H9 (cell line): ENCODE results near the gene GCM1. TPM values are rescaled to one million over a fixed set of nuclear protein-coding genes. Genes with fewer than 3 reads are reported as not detected.

Source experiments
- DNase-seq: peaks from one replicate; pipeline ENCODE4 v3.0.0-alpha.2; 2017
- H2AFZ ChIP-seq: one replicate; pipeline ENCODE4 v1.6.1; 2013; ENCODE audit warnings: mild to moderate bottlenecking, low read length, control low read depth, moderate library complexity
- H2AK5ac ChIP-seq: 2 replicates; pipeline ENCODE4 v1.6.1; 2013; ENCODE audit warnings: low read length, control low read depth, mixed read lengths; ENCODE audit not compliant: insufficient read length
- H2BK120ac ChIP-seq: one replicate; pipeline ENCODE4 v1.6.1; 2013; ENCODE audit warnings: low read depth, mild to moderate bottlenecking, low read length, control low read depth, inconsistent platforms; ENCODE audit not compliant: poor library complexity, severe bottlenecking
- H2BK12ac ChIP-seq: 2 replicates; pipeline ENCODE4 v1.6.1; 2013; ENCODE audit warnings: low read length, control low read depth, mixed read lengths, low read depth; ENCODE audit not compliant: insufficient read length
- H2BK15ac ChIP-seq: 2 replicates; pipeline ENCODE4 v1.6.1; 2013; ENCODE audit warnings: low read depth, low read length, control low read depth
- H2BK20ac ChIP-seq: one replicate; pipeline ENCODE4 v1.6.1; 2013; ENCODE audit warnings: low read depth, mild to moderate bottlenecking, low read length, control low read depth, inconsistent platforms; ENCODE audit not compliant: poor library complexity, severe bottlenecking
- H2BK5ac ChIP-seq: 2 replicates; pipeline ENCODE4 v1.6.1; 2013; ENCODE audit warnings: low read length, control low read depth, mixed read lengths; ENCODE audit not compliant: insufficient read length
- H3K14ac ChIP-seq: 2 replicates; pipeline ENCODE4 v1.6.1; 2013; ENCODE audit warnings: low read length, control low read depth; ENCODE audit not compliant: insufficient read depth
- H3K18ac ChIP-seq: 2 replicates; pipeline ENCODE4 v1.6.1; 2013; ENCODE audit warnings: low read depth, mild to moderate bottlenecking, mixed read lengths, low read length, control low read depth; ENCODE audit not compliant: insufficient read length
- H3K23ac ChIP-seq: 2 replicates; pipeline ENCODE4 v1.6.1; 2013; ENCODE audit warnings: low read length, control low read depth, mixed read lengths, low read depth; ENCODE audit not compliant: insufficient read length
- H3K23me2 ChIP-seq: 2 replicates; pipeline ENCODE4 v1.6.1; 2013; ENCODE audit warnings: low read depth, mild to moderate bottlenecking, mixed read lengths, low read length, control low read depth; ENCODE audit not compliant: insufficient read length, poor library complexity, severe bottlenecking
- H3K27ac ChIP-seq: 2 replicates; pipeline ENCODE4 v1.5.1; 2013; ENCODE audit warnings: low read length, control low read depth, mixed read lengths, low read depth; ENCODE audit not compliant: insufficient read length
- H3K27me3 ChIP-seq: 2 replicates; pipeline ENCODE4 v1.6.1; 2013; ENCODE audit warnings: low read length, control low read depth, inconsistent platforms; ENCODE audit not compliant: insufficient read depth
- H3K4ac ChIP-seq: 2 replicates; pipeline ENCODE4 v1.6.1; 2013; ENCODE audit warnings: low read depth, mild to moderate bottlenecking, control low read depth, inconsistent platforms, low read length, moderate library complexity
- H3K4me1 ChIP-seq: 2 replicates; pipeline ENCODE4 v1.6.1; 2013; ENCODE audit warnings: low read length, control low read depth, inconsistent platforms; ENCODE audit not compliant: insufficient read depth
- H3K4me2 ChIP-seq: 2 replicates; pipeline ENCODE4 v1.6.1; 2013; ENCODE audit warnings: low read length, control low read depth, mixed read lengths; ENCODE audit not compliant: insufficient read length, insufficient read depth
- H3K56ac ChIP-seq: 2 replicates; pipeline ENCODE4 v1.6.1; 2013; ENCODE audit warnings: low read depth, mild to moderate bottlenecking, mixed read lengths, low read length, control low read depth; ENCODE audit not compliant: insufficient read length
- H3K79me1 ChIP-seq: 2 replicates; pipeline ENCODE4 v1.6.1; 2013; ENCODE audit warnings: low read depth, mild to moderate bottlenecking, moderate library complexity, low read length, control low read depth, inconsistent platforms; ENCODE audit not compliant: insufficient read depth, poor library complexity, severe bottlenecking
- H3K79me2 ChIP-seq: 2 replicates; pipeline ENCODE4 v1.6.1; 2013; ENCODE audit warnings: low read length, control low read depth, inconsistent platforms; ENCODE audit not compliant: insufficient read depth
- H3K9ac ChIP-seq: 2 replicates; pipeline ENCODE4 v1.6.1; 2013; ENCODE audit warnings: low read length, control low read depth, mixed read lengths; ENCODE audit not compliant: insufficient read length; ENCODE audit errors: extremely low read depth
- H3K9me3 ChIP-seq: one replicate; pipeline ENCODE4 v1.6.1; 2013; ENCODE audit warnings: low read depth, low read length, inconsistent platforms; ENCODE audit not compliant: control insufficient read depth
- H3T11ph ChIP-seq: one replicate; pipeline ENCODE4 v1.6.1; 2013; ENCODE audit warnings: mild to moderate bottlenecking, low read length, control low read depth, inconsistent platforms
- H4K20me1 ChIP-seq: one replicate; pipeline ENCODE4 v1.6.1; 2013; ENCODE audit not compliant: control insufficient read depth, insufficient read length, insufficient read depth
- H4K5ac ChIP-seq: 2 replicates; pipeline ENCODE4 v1.6.1; 2013; ENCODE audit warnings: low read depth, mild to moderate bottlenecking, mixed read lengths, low read length, control low read depth; ENCODE audit not compliant: insufficient read length
- H4K8ac ChIP-seq: replicated peaks from 2 replicates; pipeline ENCODE4 v1.6.1; 2013; ENCODE audit warnings: low read length, control low read depth, mixed read lengths, low read depth; ENCODE audit not compliant: insufficient read length
- H4K91ac ChIP-seq: 2 replicates; pipeline ENCODE4 v1.6.1; 2013; ENCODE audit warnings: low read depth, mild to moderate bottlenecking, moderate library complexity, mixed read lengths, low read length, control low read depth; ENCODE audit not compliant: insufficient read length
- H3K27ac Mint-ChIP-seq, 3 experiments: 2 replicates in 2 of 3; 3 replicates in 1 of 3; pipeline ENCODE4 v1.8.0; 2020 to 2021; ENCODE audit warnings: mixed read lengths in 3 of 3, mild to moderate bottlenecking in 1 of 3, moderate library complexity in 1 of 3
- H3K27me3 Mint-ChIP-seq: 2 replicates; pipeline ENCODE4 v1.8.0; 2021; ENCODE audit warnings: low read depth, mild to moderate bottlenecking, moderate library complexity, mixed read lengths
- H3K36me3 Mint-ChIP-seq, 3 experiments: 2 replicates in 2 of 3; 3 replicates in 1 of 3; pipeline ENCODE4 v1.8.0; 2020 to 2021; ENCODE audit warnings: low read depth in 3 of 3, mixed read lengths in 3 of 3; ENCODE audit not compliant: insufficient read depth in 1 of 3
- H3K4me1 Mint-ChIP-seq, 2 experiments: 2 replicates each; pipeline ENCODE4 v1.8.0; 2020; ENCODE audit warnings: mixed read lengths in 2 of 2
- H3K4me3 Mint-ChIP-seq, 2 experiments: 2 replicates in 1 of 2; 3 replicates in 1 of 2; pipeline ENCODE4 v1.8.0; 2020 to 2021; ENCODE audit warnings: mild to moderate bottlenecking in 2 of 2, mixed read lengths in 2 of 2, moderate library complexity in 1 of 2
- H3K9me3 Mint-ChIP-seq, 2 experiments: 2 replicates in 1 of 2; 3 replicates in 1 of 2; pipeline ENCODE4 v1.8.0; 2020; ENCODE audit warnings: mild to moderate bottlenecking in 2 of 2, mixed read lengths in 2 of 2, moderate library complexity in 1 of 2
- WGBS: extraction: QIAGEN DNeasy Blood & Tissue Kit; methylation state at CpG from one replicate; pipeline ENCODE4 v1.1.7; 2013; ENCODE audit warnings: missing lambda C conversion rate, low lambda C conversion rate, mixed read lengths; ENCODE audit not compliant: insufficient read length; ENCODE audit errors: extremely low coverage; 5-methylcytosine and 5-hydroxymethylcytosine counted together
- total RNA-seq: library from RNA; stranded (reverse); gene quantifications from 2 replicates; pipeline ENCODE4 v1.2.1, GENCODE V29; 2021
- TF ChIP-seq, protein P1 (sequence below): fragments of 200-600 bp; sonication (generic); conservative IDR thresholded peaks from 3 replicates; pipeline ENCODE4 v1.8.0; 2021; ENCODE audit warnings: antibody characterized with exemption, mild to moderate bottlenecking

Gene GCM1
- total RNA-seq, 1 experiment from 2014 or later, result not detected

DNA sequence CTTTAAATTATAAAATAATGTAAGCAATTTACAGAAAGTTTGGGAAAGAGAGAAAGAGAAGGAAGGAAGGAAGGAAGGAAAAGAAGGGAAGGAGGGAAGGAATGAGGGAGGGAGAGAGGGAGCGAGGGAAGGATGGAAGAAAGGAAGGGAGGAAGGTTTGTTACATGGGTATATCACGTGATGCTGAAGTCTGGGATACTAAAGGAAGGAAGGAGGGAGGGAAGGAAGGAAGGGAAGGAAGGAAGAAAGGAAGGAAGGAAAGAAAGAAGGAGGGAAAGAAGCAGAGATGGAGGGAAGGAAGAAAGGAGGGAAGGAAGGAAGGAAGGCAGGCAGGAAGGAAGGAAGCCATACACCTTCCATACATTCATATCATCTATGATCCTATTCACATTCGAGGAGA lies 48.9 kb upstream of the GCM1 start:
- no peak overlapping the region for H3K18ac ChIP-seq
- H3K14ac ChIP-seq, result no peak overlapping the region
- H3K9ac ChIP-seq, result no peak overlapping the region
- H3K56ac ChIP-seq, result no peak overlapping the region
- H4K91ac ChIP-seq, result no peak overlapping the region
- H3K23ac ChIP-seq, result no peak overlapping the region
- H3K4me3 Mint-ChIP-seq, result no peak overlapping the region
- TF ChIP-seq, protein P1, sequence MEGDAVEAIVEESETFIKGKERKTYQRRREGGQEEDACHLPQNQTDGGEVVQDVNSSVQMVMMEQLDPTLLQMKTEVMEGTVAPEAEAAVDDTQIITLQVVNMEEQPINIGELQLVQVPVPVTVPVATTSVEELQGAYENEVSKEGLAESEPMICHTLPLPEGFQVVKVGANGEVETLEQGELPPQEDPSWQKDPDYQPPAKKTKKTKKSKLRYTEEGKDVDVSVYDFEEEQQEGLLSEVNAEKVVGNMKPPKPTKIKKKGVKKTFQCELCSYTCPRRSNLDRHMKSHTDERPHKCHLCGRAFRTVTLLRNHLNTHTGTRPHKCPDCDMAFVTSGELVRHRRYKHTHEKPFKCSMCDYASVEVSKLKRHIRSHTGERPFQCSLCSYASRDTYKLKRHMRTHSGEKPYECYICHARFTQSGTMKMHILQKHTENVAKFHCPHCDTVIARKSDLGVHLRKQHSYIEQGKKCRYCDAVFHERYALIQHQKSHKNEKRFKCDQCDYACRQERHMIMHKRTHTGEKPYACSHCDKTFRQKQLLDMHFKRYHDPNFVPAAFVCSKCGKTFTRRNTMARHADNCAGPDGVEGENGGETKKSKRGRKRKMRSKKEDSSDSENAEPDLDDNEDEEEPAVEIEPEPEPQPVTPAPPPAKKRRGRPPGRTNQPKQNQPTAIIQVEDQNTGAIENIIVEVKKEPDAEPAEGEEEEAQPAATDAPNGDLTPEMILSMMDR, result no peak
- H4K20me1 ChIP-seq, result no peaks in the 10 kb centered on the region
- no peaks in the 10 kb centered on the region for H3K79me2 ChIP-seq
- H4K5ac ChIP-seq, result no peak overlapping the region
- H2AFZ ChIP-seq, result no peak overlapping the region
- WGBS, result 100% methylated on average over 2 of the region's 3 CpGs
- no peak overlapping the region for H3T11ph ChIP-seq
- no peak overlapping the region for H3K4me2 ChIP-seq
- no peaks in the 10 kb centered on the region for H3K27me3 Mint-ChIP-seq
- no peaks in the 10 kb centered on the region for H3K27me3 ChIP-seq
- H2BK5ac ChIP-seq, result no peak overlapping the region
- H3K79me1 ChIP-seq, result no peaks in the 10 kb centered on the region
- no peak overlapping the region for H2AK5ac ChIP-seq
- no peaks in the 10 kb centered on the region for H3K9me3 ChIP-seq
- no peak for DNase-seq
- H3K27ac ChIP-seq, result no peak overlapping the region
- no peak overlapping the region for H2BK15ac ChIP-seq
- H3K23me2 ChIP-seq, result no peaks in the 10 kb centered on the region
- no peak overlapping the region for H2BK12ac ChIP-seq
- H3K9me3 Mint-ChIP-seq, result no peaks in the 10 kb centered on the region
- H3K36me3 Mint-ChIP-seq, result no peaks in the 10 kb centered on the region
- H3K4me1 Mint-ChIP-seq, result peaks cover 20% of the 10 kb centered on the region in 2 experiments
- peaks cover 3% of the 10 kb centered on the region; the same call in 1 of the 2 replicates for H3K4me1 ChIP-seq
- H4K8ac ChIP-seq, result no peak overlapping the region
- no peak overlapping the region for H3K4ac ChIP-seq
- H3K27ac Mint-ChIP-seq, result no peak overlapping the region
- no peak overlapping the region for H2BK20ac ChIP-seq
- H2BK120ac ChIP-seq, result no peak overlapping the region
